BJ (cell line): ENCODE data around the gene PKLR. TPM values are rescaled to one million over a fixed set of nuclear protein-coding genes. Genes with fewer than 3 reads are reported as not detected.

Experiments used
- CTCF ChIA-PET: fragments of 350-600 bp; formaldehyde crosslinking; extraction: SDS; loops from one replicate; lab custom pipeline; 2021; ENCODE audit warnings: antibody characterized with exemption, inconsistent platforms; lab: Yijun Ruan, JAX
- POLR2A ChIA-PET: fragments of 300-600 bp; sonication (Branson Sonifier 250); formaldehyde crosslinking; extraction: SDS; loops from one replicate; lab custom pipeline; 2021; ENCODE audit warnings: antibody characterized with exemption; lab: Charles Lee
- DNase-seq: peaks from one replicate; pipeline ENCODE4 v3.0.0-alpha.2; 2011; ENCODE audit warnings: low read depth
- H3K27me3 ChIP-seq: 2 replicates; pipeline ENCODE4 v1.6.0; 2011; ENCODE audit warnings: low read length; ENCODE audit not compliant: control insufficient read depth, insufficient read depth
- H3K36me3 ChIP-seq: 2 replicates; pipeline ENCODE4 v1.5.1; 2011; ENCODE audit warnings: low read length; ENCODE audit not compliant: control insufficient read depth, insufficient read depth
- H3K4me3 ChIP-seq: 2 replicates; pipeline ENCODE4 v1.5.1; 2011; ENCODE audit warnings: low read depth, mild to moderate bottlenecking, control low read depth, low read length
- CTCF ChIP-seq: IDR thresholded peaks from 2 replicates; pipeline ENCODE4 v1.5.1; 2011; ENCODE audit warnings: low read depth, mild to moderate bottlenecking, control low read depth, inconsistent platforms, low read length, moderate library complexity; ENCODE audit not compliant: insufficient read depth
- polyA plus RNA-seq: library from polyadenylated mRNA; depleted of rRNA; stranded (reverse); fragments of >200 nt; gene quantifications from 2 replicates; pipeline ENCODE4 v1.2.3, GENCODE V29; 2011

Gene PKLR
- polyA plus RNA-seq, 1 experiment: 0.02 TPM

- POLR2A ChIA-PET: interaction anchor here (0.6 kb wide), 2 partner anchors 61 to 205 kb away, joined by 3 to 8 read pairs; no protein-coding TSS in a partner anchor
- TF ChIP-seq CTCF: no peak
- Histone ChIP-seq H3K27me3 (no peaks in the 10 kb centered on the region), H3K4me3 (peak within 1 kb of the TSS; percentile 86), H3K36me3 (peaks cover 12% of the 10 kb centered on the region)
- CTCF ChIA-PET: interaction anchor here (1.8 to 1.9 kb wide), 2 partner anchors 48 to 67 kb away, joined by 4 to 9 read pairs; no protein-coding TSS in a partner anchor
- DNase-seq: no peak
Observed at GRCh38 chr1:155255243-155256007, 45.8 kb downstream of the PKLR start, which contains the start of gene ENTREP3. ENTREP3 (minus strand) TSS chr1:155255483; CDS start chr1:155254877, 606 bp downstream.

- peak; percentile 21; the same call in 1 of the 2 replicates for TF ChIP-seq CTCF
- POLR2A ChIA-PET: no interaction called here
- peaks cover 11% of the 10 kb centered on the region for H3K36me3 ChIP-seq
- CTCF ChIA-PET: no interaction called here
- no peaks in the 10 kb centered on the region for H3K27me3 ChIP-seq
- DNase-seq: no peak
- H3K4me3 ChIP-seq: peak overlapping the region; percentile 86
Observed at GRCh38 chr1:155254714-155255242, 46.5 kb downstream of the PKLR start.

GRCh38 chr1:155254228-155254713, 47.0 kb downstream of the PKLR start:
- H3K27me3 ChIP-seq: no peaks in the 10 kb centered on the region
- ChIA-PET POLR2A (no interaction called here), CTCF (interaction anchor here (1.0 kb wide), 1 partner anchor 60 kb away, joined by 3 read pairs; no protein-coding TSS in a partner anchor)
- H3K36me3 ChIP-seq: peaks cover 11% of the 10 kb centered on the region
- no peak for DNase-seq
- peak overlapping the region; percentile 86 for H3K4me3 ChIP-seq
- TF ChIP-seq CTCF: no peak

- H3K4me3 ChIP-seq: peak overlapping the region; percentile 86
- no peak for DNase-seq
- ChIA-PET CTCF (interaction anchor here (1.0 kb wide), 1 partner anchor 60 kb away, joined by 3 read pairs; no protein-coding TSS in a partner anchor), POLR2A (no interaction called here)
- peaks cover 11% of the 10 kb centered on the region for H3K36me3 ChIP-seq
- no peaks in the 10 kb centered on the region for H3K27me3 ChIP-seq
- TF ChIP-seq CTCF: no peak
Observed at GRCh38 chr1:155253797-155254196, 47.4 kb downstream of the PKLR start.

- ChIA-PET POLR2A (no interaction called here), CTCF (interaction anchor here (0.6 to 3.3 kb wide), 4 partner anchors 46 to 338 kb away, joined by 3 to 54 read pairs (median 18); partner anchors contain the start of gene THBS3)
- peak; percentile 10; the same call in 1 of the 2 replicates for TF ChIP-seq CTCF
- peak overlapping the region; percentile 86; the same call in 1 of the 2 replicates for H3K4me3 ChIP-seq
- H3K27me3 ChIP-seq: no peaks in the 10 kb centered on the region
- peaks cover 12% of the 10 kb centered on the region for H3K36me3 ChIP-seq
- no peak for DNase-seq
Observed at GRCh38 chr1:155253208-155253607, 48.0 kb downstream of the PKLR start.
